Activated naive CD4-positive, alpha-beta T cell treated with anti-CD3 and anti-CD28 coated beads for 36 hours (primary cell): Measurements from ENCODE around the gene ZNF138. TPM values are rescaled to one million over a fixed set of nuclear protein-coding genes. Genes with fewer than 3 reads are reported as not detected.

ENCODE experiments used
- CTCF ChIA-PET: fragments of 350-600 bp; sonication (Branson Sonifier 250); formaldehyde crosslinking; loops from one replicate; lab custom pipeline; 2021; ENCODE audit warnings: antibody characterized with exemption; lab: Charles Lee
- DNase-seq: peaks from one replicate; pipeline ENCODE4 v3.0.0-alpha.2; 2020
- H3K27ac Mint-ChIP-seq: one replicate; pipeline ENCODE4 v1.8.0; 2021; ENCODE audit warnings: mild to moderate bottlenecking, mixed read lengths
- H3K27me3 Mint-ChIP-seq: one replicate; pipeline ENCODE4 v1.8.0; 2021; ENCODE audit warnings: low read depth, mixed read lengths
- H3K36me3 Mint-ChIP-seq: one replicate; pipeline ENCODE4 v1.8.0; 2021; ENCODE audit warnings: low read depth, mixed read lengths
- H3K4me1 Mint-ChIP-seq: one replicate; pipeline ENCODE4 v1.8.0; 2021; ENCODE audit warnings: low read depth, mixed read lengths
- H3K4me3 Mint-ChIP-seq: one replicate; pipeline ENCODE4 v1.8.0; 2021; ENCODE audit warnings: mild to moderate bottlenecking, moderate library complexity, mixed read lengths
- H3K9me3 Mint-ChIP-seq: one replicate; pipeline ENCODE4 v1.8.0; 2021; ENCODE audit warnings: mixed read lengths
- intact Hi-C: fragments of 100-400 bp; cut with micrococcal nuclease; formaldehyde crosslinking; loops from one replicate; pipeline ENCODE4 v1.15.1; 2023
- total RNA-seq, 2 experiments: library from RNA; stranded (reverse); gene quantifications; one replicate each; pipeline ENCODE4 v1.2.3, GENCODE V29; 2021

The ZNF138 gene
- total RNA-seq, 2 experiments from 2014 or later: 10.6 to 10.7 TPM

- DNase-seq: no peak
- Mint-ChIP-seq H3K4me1 (peaks cover 5% of the 10 kb centered on the region), H3K4me3 (no peak overlapping the region), H3K9me3 (no peaks in the 10 kb centered on the region), H3K27me3 (peaks cover 47% of the 10 kb centered on the region), H3K36me3 (no peaks in the 10 kb centered on the region), H3K27ac (no peak overlapping the region)
- CTCF ChIA-PET: no interaction called here
- intact Hi-C loops: no loop called here
Measured at GRCh38 chr7:64879086-64879730, 85.0 kb downstream of the ZNF138 start.

DNA sequence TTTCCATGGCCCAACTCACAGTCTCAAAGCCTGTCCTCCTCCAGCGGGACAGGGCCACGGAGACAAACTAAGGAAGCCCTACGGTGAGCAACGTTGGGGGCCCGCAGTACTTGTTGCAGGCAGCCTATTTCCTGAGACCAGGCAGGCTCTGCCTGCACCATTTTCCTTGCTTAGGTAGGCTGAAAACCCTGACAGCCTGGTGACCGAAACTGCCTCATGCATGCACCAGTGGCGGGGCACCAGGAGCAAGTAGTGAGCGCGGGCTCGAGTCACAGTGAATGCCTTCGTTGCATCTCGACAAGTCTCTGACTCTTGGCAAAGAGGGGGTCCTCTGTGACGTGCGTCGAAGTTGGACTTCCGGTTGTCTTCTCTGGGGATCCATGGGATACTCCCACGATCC is 85.6 kb downstream of the ZNF138 start:
- H3K36me3 Mint-ChIP-seq: no peaks in the 10 kb centered on the region
- intact Hi-C loops: no loop called here
- H3K4me1 Mint-ChIP-seq: peaks cover 5% of the 10 kb centered on the region
- H3K4me3 Mint-ChIP-seq: no peak overlapping the region
- H3K9me3 Mint-ChIP-seq: no peaks in the 10 kb centered on the region
- CTCF ChIA-PET: no interaction called here
- H3K27me3 Mint-ChIP-seq: peaks cover 53% of the 10 kb centered on the region
- no peak for DNase-seq
- H3K27ac Mint-ChIP-seq: no peak overlapping the region

DNA sequence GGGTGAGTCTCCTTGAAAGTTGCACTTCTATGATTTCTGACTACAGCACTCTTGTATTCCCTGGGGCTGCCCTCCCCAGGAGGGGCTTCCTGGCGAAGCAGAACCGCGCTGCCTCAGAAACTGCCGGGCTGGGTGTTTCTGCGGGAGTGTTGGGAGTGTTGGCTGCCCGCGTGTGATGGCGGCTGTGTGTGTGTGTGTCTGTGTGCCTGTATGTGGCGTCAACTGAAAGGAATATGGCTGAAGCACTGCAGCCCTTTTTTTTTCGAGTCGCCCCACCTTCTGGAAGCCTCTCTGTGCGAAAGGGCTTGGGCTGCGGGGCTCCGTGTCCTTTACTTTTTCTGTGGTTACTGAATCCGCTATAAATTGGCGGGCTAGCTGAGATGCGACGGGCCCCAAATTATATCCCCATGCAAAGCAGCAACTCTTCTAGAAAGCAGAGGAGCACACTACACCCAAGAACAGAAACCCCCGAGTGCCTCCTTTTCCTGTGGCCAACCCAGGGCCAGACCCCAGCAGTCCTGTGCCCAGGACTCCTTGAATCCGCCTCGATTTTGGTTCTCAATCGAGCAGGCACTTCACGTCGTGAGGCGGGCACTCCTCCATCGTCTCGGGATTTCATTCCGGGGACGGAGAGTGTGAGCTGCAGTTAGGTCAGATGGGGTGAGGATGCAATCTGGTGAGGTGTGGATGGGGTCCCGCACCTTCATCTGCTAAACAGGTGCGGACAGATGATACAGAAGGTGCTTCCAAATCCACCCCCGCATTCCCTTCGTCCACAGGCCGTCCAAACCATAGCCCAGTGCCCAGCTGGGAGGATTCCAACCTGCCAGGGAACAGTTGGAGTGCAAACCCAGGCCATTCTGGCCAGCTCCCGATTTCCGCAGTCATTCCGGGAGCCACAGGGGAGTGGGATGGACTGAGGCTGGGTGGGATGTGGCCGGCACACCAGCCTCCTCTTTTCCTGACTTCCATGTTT is 86.4 kb downstream of the ZNF138 start:
- CTCF ChIA-PET: no interaction called here
- peaks cover 60% of the 10 kb centered on the region for H3K27me3 Mint-ChIP-seq
- intact Hi-C loops: no loop called here
- H3K4me1 Mint-ChIP-seq: peaks cover 5% of the 10 kb centered on the region
- H3K36me3 Mint-ChIP-seq: no peaks in the 10 kb centered on the region
- no peak for DNase-seq
- no peaks in the 10 kb centered on the region for H3K9me3 Mint-ChIP-seq
- H3K27ac Mint-ChIP-seq: no peak overlapping the region
- H3K4me3 Mint-ChIP-seq: no peak overlapping the region

DNA sequence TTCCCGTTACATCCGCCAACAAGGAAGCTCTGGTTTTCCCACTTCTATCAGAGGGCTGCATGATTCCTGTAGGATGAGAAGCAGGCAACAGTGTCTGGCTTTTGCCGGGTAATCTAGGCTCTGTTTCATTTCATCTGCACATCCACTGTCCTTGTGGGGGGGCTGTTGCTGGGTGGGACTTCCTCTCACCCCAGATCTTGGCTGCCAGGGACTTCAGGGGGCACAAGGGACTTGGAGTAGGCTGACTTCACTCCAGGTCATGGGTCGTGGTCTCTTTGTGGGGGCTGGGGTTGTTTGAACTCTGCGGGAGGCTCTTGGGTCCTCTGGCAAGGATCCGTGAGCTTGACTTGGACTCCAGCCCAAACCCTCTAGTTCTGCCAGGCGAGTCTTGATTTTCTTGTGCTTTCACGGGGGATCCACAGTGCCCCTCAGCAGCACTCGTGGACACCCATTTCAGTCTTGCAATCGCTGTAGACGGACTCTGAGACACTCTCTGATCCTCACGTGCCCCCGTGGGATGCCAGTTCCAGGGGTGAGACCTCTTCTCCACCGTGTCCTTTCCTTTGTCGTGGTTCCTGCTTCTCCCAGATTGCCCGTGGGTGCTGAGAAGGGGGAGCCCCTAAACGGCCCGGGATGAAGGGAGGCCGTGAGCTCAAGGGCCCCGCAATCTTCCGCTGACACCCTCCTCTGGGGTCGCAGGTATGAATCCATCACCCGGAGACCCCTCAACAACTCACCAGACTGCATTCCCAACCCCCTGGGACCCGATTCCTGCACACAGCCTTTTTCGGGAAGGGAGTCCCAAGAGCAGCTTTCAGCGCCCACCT is 87.4 kb downstream of the ZNF138 start:
- no peak overlapping the region for H3K27ac Mint-ChIP-seq
- H3K36me3 Mint-ChIP-seq: no peaks in the 10 kb centered on the region
- no peak overlapping the region for H3K4me3 Mint-ChIP-seq
- CTCF ChIA-PET: no interaction called here
- no peak for DNase-seq
- no peaks in the 10 kb centered on the region for H3K9me3 Mint-ChIP-seq
- intact Hi-C loops: no loop called here
- H3K4me1 Mint-ChIP-seq: peaks cover 5% of the 10 kb centered on the region
- peaks cover 57% of the 10 kb centered on the region for H3K27me3 Mint-ChIP-seq

GRCh38 chr7:64882341-64883112 is 88.3 kb downstream of the ZNF138 start:
- H3K9me3 Mint-ChIP-seq: no peaks in the 10 kb centered on the region
- intact Hi-C loops: no loop called here
- peak overlapping the region; percentile 62 for H3K4me3 Mint-ChIP-seq
- peaks cover 63% of the 10 kb centered on the region for H3K27me3 Mint-ChIP-seq
- peaks cover 10% of the 10 kb centered on the region for H3K4me1 Mint-ChIP-seq
- H3K27ac Mint-ChIP-seq: no peak overlapping the region
- no peaks in the 10 kb centered on the region for H3K36me3 Mint-ChIP-seq
- CTCF ChIA-PET: no interaction called here
- no peak for DNase-seq

Other genes with a start within 250 kb of the ZNF138 start
- gene ZNF680, start 231.4 kb upstream of the ZNF138 start, total RNA-seq: 10 to 100 TPM; 13.4 to 14.0 TPM
- 1 to 10 TPM; 7.7 to 8.0 TPM for gene ZNF107, start 128.3 kb upstream of the ZNF138 start, total RNA-seq
- gene ZNF273, start 108.8 kb downstream of the ZNF138 start, total RNA-seq: 10 to 100 TPM; 10.9 to 12.3 TPM
- gene ZNF117, start 196.6 kb downstream of the ZNF138 start, total RNA-seq: 1 to 10 TPM; 1.7 to 1.8 TPM
- gene ERV3-1, start 212.3 kb downstream of the ZNF138 start, total RNA-seq: 10 to 100 TPM in 1 of 2 experiments, 1 to 10 TPM in 1; 8.9 to 10.6 TPM